HG03103 (cell line): Measurements from ENCODE around the gene ICAM1.
A peak's percentile ranks its signal among the peaks of the same experiment; 100 is the strongest.

ENCODE experiments used
- ATAC-seq: cut with Tn5 transposase; IDR thresholded peaks from one replicate; pipeline ENCODE4 v1.9.1; 2021; ENCODE audit warnings: low read depth; ENCODE audit not compliant: unreplicated experiment

ICAM1 gene

GRCh38 chr19:10318807-10319682 is 48.1 kb downstream of the ICAM1 start:
- ATAC-seq = no peak

GRCh38 chr19:10320602-10321416 is 49.9 kb downstream of the ICAM1 start:
- no peak for ATAC-seq

- no peak for ATAC-seq
Measured at GRCh38 chr19:10321417-10321797, 50.5 kb downstream of the ICAM1 start.

DNA sequence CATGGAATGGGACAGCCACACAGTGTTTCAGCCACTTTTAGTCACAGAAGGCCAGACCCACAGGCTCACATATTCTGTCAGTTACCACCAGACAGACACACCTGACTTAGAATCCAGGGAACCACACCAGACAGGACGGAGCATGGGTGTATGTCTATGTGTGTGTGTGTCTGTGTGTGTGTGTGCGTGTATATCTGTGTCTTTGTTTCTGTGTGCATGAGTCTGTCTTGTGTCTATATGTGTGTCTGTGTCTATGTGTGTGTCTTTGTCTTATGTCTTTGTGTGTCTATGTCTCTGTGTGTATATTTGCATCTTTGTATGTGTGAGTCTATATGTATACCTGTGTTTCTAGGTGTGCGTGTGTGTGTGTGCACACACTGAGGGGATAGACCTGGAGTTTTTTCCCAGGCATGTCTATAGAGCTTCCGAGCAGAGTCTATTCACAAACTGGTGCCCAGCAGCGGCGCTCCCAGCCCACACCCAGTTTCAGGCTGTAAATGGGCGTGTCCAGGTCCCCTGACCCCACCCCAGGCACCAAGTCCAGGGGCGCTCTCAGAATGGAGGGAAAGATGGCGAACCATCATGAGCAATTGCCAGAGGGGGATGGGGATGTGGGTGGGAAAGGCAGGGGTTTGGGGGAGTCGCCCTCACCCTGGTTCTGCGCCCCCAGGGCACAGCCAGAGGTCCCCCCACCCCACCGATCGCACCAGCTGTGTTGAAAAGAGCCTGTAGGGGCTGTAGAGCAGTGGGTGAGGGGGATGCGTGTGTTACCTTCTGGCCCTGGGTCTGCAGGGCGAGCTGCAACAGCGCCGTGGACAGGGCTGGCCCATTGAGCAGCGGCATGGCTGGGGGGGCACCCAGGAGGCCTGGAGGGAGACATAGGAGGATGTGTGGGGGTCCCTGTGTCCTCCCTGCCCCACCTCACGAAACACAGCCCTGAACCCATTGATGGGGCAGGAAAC is 51.2 kb downstream of the ICAM1 start:
- ATAC-seq = no peak

DNA sequence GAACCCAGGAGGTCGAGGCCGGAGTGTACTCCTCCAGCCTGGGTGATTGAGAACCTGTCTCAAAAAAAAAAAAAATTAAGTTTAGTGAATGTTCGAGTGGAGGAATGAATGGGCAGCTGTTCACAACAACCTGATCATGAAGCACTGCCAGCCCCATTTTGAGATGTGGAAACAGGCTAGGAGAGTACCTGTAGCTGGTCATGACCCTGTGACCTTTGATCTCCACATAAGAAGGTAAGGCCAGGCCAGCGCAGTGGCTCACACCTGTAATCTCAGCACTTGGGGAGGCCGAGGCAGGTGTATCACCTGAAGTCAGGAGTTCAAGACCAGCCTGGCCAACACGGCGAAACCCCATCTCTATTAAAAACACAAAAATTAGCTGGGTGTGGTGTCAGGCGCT is 54.8 kb downstream of the ICAM1 start:
- no peak for ATAC-seq

GRCh38 chr19:10327793-10328192 is 56.9 kb downstream of the ICAM1 start:
- no peak for ATAC-seq

- ATAC-seq = no peak
Measured at GRCh38 chr19:10328558-10329429, 57.9 kb downstream of the ICAM1 start.

DNA sequence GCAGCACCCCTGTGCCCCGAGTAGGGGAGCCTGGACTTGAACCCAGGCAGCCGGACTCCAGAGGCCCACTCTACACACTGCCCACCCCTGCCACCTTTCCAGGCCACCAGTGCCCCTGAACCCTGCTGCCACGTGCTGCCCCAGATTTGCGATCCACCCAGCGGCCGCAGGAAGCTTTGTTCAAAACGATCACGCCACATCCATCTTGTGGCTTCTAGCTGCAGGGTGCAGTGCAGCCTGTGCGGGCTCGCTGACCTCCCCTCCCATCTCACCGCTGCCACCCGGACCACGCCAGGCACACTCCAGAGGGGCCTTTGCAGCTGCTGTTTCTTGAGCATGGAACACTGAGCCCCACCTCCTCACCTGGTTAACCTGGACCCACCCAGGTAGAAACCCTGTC is 58.6 kb downstream of the ICAM1 start:
- ATAC-seq = no peak

GRCh38 chr19:10332158-10332964 is 61.4 kb downstream of the ICAM1 start:
- no peak for ATAC-seq

- peak; percentile 84 for ATAC-seq
Measured at GRCh38 chr19:10332965-10333757, 62.2 kb downstream of the ICAM1 start, which contains the start of gene RAVER1. TSS of gene RAVER1 (minus strand) at chr19:10333529. CDS start at chr19:10333507, 22 bp downstream.

DNA sequence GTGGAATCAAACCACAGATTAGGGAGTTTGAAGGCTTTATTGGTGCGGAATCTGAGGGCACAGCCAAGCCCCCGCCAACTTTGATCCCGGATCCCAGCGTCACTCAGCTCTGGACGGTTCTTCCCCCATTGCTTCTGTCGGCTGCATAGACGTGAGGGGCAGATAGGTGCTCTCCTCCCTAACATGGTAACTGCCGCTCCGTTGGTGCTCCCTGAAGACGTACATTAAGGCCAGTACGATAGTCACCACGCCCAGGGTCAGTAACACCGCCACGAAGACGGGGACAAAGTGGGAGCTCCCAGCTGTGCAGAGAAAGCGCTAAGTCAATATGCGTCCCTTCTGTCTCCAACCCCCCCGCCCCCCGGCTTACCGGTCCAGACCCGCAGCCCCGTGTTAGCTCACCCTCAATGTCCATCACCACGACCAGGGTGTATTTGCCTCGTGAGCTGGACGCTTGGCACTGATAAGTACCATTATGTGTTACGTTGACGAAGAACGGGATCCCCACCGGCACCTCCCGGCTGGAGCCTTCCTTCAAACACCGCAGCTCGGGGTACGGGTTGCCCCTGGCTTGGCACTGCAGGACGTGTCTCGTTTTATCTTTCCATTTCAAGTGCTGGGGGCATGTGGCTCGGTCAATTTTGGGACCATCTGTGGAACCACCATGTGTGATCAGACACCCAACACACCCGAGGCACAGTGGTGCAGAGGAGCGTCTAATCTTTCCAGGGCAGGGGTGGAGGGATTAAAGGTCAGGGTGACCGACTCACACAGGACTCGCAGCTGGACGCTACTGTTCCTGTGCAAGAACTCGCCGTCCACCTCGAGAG is 63.1 kb downstream of the ICAM1 start:
- no peak for ATAC-seq

GRCh38 chr19:10334588-10335351 is 63.9 kb downstream of the ICAM1 start:
- no peak for ATAC-seq

GRCh38 chr19:10335352-10335985 is 64.5 kb downstream of the ICAM1 start:
- ATAC-seq = no peak
